GM18498 (cell line): Measurements from ENCODE around the gene TMPRSS5.

Experiments
- ATAC-seq: cut with Tn5 transposase; IDR thresholded peaks from one replicate; pipeline ENCODE4 v1.9.1; 2021; ENCODE audit warnings: mild to moderate bottlenecking, moderate library complexity; ENCODE audit not compliant: unreplicated experiment

The TMPRSS5 gene

DNA sequence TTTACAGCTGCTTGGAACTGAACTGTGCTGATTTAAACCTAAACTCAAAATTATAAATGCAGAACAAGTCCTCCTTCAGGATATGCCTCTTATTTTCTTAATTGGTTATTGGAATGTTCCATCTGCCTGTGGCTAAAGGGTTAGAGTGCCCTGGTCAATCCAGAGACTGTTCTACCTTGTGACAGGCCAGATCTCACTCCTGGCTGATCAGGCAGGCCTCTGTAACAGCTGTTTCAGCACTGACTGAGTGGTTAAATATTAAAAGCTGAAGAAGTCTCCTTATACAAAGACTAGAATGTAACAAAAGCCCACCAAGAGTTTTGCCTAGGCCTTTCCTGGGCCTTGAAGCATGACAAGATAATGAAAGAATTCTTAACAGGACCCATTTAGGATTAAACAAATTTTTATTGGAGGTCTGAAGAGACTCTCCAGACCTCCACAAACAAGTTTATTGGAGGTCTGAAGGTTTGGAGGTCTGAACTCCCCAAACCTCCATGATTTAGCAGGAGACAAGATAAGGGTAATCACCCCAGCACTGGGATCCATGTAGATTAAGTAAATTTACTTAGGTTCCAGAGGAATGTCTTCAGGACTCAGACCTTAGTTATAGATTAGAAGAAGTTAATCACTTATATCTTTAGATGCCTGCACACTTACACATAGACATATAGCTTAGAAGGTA is 35.8 kb downstream of the TMPRSS5 start:
- ATAC-seq = no peak

DNA sequence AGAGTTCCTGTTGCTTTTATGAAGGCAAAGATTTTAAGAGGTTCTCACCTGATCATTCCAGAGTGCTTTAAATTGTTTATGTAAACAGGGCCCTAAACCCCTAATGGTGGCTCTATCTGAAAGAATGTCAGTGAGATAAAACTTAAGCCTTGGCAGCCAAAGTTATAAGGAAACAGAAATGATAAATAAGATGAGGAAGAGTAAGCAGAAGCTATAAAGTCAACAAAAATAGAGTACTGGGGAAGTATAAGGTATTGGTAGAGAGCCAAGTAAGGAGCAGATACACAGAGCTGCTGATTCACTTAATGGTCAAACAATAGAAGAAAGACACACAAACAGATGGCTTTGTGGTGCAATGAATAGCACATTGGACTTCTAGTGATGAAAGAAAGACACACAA is 37.9 kb downstream of the TMPRSS5 start:
- ATAC-seq = no peak

DNA sequence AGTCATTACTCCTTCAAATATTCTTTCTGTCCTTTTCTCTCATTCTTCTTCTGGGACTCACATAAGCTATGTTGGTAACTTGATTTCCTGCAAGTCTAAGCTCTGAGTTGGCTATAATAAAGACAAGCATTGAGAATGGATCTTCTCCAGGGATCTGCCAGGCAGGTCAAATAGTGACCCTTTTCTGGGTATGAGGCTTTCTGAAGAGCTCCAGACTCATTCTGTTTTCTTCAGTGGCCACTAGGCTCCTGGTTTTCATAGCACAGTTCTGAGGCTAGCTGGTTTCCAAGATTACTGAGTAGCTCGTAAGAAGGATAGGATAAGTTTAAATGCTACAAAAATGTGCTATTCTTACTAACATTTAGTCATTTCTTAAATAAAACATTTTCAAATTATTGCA is 38.3 kb downstream of the TMPRSS5 start:
- no peak for ATAC-seq

DNA sequence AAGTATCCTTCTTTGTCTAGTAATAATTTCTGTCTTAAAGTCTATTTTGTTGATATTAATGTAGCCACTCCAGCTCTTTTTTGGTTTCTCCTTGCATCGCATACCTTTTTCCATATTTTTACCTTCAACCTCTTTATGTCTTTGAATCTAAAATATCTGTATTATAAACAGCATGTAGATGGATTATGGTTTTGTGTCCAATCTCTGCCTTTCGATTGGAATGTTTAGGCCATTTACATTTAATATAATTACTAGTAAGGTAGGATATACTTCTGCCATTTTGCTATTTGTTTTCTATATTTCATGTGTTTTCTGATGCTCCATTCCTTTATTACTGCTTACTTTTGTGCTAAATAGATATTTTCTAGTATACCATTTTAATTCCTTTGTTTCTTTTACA is 39.5 kb downstream of the TMPRSS5 start:
- no peak for ATAC-seq

DNA sequence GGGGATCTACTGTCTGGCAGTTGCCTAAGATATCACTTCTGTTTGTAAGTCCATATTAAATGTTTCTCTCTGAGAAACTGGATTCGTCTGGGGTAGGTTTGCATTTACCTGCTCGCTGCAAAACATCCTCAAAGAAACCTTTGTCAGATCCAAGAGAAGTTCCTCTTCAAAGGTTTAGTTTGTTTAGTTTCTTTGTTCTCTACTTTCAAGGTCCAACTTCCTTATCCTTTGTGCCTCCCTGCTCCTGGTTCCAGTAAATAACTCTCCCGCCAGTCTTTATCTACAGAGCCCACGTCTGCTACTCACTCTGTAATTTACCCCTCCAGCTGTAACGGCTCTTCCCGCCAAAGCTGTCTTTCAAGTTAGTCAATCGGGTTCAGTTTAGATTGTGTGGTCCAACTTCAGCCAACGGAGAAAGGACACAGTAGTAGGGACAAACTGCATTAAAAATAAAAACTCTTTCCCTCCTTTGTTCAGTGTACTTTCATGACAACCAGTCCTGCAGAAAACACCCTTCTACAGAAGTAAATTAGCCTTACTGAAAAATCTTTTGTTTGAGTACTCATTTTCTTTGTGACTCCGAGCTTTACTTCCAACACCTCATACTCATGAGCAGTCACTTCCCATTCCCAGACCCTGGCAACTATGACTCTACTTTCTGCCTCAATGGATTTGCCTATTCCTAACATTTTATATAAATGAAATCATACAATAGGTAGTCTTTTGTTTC is 41.0 kb downstream of the TMPRSS5 start:
- no peak for ATAC-seq

DNA sequence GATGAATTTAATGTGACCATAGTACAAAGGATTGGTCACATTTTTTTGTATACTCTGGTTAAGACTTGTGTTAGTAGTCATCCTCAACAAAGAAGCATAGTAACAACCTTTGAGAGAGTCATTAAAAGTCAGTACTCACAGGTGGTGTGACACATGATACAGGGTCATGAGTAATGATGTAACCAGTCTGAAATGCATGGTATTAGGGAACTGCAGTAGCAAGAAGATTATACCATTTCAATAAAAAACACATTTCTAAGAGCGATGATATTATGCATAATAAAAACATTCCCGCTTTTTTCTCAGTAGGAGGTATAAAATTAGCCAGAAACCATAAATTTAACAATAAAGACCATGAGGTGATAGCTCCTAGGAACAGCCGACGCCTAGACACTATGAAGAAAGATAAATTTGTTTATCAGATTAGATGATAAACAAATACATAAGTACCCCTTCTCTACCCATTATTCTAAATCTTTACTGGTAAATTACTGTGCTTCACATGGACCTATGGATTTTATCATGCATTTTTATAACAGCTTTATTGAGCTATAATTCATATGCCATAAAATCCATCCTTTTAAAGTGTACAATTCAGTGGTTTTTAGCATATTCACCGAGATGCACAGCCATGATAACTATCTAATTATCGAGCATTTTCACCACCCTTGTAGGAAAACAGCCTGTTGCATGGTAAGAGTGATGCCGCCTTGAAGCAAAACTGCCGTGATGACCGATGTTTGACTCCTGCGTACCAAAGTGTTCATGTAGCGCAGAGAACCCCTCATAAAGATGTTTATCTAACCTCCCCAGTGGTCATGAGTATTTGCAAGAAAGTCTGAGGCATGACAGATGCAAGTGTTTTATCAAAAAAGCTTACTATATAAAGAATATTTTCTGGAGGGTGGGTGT is 41.8 kb downstream of the TMPRSS5 start:
- no peak for ATAC-seq

DNA sequence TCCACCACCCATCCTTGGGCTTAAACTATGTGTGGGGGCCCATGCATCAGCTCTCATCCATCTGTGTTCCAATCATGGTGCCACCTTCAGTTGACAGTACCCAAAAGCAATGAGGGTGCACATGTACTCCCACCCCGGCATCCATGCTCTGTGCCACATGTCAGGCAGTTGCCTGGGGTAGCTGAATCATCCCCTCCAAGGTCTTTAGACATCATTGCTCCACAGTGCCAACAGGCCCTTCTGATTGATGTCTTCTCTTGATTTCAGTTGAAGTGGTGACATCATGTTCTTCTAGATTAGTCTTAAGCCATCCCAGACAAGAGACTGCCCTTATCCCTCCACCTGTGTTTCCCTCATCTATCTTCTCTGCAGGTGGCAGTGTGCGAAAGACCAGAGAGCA is 42.5 kb downstream of the TMPRSS5 start:
- ATAC-seq = no peak

DNA sequence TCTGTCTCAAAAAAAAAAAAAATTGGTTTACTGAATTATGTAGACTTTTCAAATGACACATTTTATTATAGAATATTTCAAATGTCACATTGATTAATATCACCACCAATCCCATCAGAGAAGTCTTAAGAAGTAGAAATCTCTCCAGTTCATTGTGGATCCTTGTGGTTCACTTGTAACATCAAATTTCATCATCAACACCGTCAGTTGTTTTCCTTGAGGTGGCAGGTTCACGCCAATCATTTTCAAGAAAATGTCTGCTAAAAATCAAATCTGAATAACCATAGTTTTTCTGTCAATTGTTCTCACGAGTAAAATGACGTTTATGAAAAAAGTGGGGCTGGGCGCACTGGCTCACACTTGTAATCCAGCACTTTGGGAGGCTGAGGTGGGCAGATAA is 50.3 kb downstream of the TMPRSS5 start:
- ATAC-seq = no peak

DNA sequence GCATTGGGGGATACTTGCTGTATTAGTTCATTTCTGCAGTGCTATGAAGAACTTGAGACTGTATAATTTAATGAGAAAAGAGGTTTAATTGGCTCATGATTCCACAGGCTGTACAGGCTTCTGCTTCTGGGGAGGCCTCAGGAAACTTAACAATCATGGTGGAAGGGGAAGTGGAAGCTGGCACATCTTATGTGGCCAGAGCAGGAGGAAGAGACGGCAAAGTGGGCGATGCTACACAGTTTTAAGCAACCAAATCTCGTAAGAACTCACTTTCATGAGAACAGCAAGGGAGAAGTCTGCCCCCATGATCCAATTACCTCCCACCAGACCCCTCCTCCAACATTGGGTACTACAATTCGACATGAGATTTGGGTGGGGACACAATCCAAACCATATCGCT is 55.1 kb downstream of the TMPRSS5 start:
- ATAC-seq = no peak

DNA sequence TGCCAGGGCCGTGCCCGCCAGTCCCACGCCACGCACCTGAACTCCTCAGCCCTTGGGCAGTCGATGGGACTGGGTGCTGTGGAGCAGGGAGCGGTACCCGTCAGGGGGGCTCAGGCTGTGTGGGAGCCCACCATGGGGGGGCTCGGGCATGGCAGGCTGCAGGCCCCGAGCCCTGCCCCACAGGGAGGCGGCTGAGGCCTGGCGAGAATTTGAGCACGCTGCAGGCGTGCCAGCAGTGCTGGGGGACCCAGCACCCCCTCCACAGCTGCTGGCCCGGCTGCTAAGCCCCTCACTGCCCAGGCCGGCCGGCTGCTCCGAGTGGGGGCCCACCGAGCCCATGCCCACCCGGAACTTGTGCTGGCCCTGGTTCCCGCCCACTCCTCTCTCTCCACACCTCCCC is 56.8 kb downstream of the TMPRSS5 start:
- no peak for ATAC-seq

DNA sequence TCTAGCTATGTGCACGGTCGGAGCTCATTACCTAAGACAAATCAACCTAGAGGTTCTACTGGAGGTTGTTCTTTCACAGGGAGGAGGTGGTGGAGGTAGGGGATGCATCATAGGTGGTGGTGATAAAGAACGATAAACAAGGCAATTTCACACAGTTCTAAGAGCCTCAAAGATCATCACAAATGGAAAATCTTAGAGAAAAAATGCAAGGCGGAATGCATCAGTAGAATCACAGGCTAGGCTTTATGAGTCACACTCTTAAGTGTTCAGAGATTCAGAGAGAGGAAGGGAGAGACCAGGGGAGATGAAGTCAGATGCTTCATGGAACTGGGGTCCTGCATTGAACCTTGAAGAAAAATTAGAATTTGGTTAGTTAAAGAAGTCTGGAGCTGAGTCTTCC is 58.3 kb downstream of the TMPRSS5 start:
- ATAC-seq = no peak

DNA sequence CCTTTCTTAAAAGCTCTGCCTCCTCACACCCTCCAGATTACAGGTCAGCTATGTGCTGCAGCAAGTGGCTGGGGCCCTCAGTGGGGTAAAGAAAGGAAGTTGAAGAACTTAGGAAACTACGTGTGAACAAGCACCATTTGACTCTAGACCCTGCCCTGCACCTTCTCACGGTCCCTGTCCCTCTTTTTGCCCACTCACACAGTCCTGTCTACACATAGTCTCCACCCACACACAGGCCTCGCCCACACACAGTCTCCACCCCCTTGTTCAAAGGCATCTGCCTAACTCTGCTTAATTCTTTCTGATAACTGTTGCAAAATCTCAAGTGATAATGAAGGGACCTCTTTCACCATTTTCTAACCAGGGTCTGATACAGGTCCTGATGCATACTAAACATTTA is 59.0 kb downstream of the TMPRSS5 start:
- no peak for ATAC-seq

DNA sequence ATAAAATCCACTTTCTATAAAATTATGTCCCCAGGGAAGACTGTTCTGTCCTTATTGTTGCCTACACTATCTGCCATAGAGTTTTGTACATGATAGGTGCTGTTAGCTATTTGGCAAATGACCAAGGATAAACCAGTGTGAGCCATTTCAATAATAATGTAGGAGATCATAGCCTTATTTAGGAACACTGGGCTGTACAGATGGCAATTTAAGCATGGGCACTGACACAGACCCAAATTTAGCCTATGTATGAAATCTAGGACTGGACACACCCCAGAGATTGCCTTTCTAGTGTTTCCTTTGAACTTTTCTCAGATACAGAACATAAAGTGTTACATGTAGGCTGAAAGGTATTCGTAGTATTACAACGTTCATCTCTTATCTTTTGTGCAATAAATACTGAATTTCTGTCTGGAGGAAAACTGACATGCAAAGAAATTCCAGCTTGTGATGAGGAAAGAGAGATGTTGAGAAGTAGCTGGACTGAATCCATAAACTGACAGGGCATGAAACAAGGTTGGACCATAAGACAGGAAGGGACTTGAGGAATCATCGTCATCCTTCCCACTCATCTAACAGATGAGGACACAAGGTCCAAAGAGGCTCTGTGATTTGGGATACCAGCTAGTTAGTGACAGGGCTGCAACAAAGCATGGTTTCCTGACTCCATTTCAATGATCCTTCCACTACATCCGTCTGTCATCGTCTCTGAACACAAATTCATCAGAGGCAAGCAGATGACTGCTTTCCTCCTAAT is 60.3 kb downstream of the TMPRSS5 start:
- no peak for ATAC-seq

DNA sequence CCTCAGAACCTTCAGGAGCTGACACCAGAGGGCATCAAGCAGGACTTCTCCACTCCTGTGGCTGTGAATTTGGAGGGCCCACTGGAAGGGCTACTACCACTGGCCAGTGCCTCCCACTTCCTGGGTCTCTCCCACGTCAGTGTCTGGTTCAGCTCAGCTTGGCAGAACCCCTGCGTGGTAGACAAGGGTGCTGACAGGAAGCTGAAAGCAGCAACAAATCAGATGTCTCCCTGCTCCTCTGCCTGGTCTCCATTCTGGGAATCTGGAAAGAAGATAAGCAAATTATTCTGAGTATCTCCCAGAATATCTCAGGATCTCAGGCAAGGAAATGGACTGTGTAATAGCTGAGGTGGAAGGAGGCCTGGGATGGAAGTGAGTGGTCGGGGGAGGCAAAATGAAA is 61.5 kb downstream of the TMPRSS5 start:
- no peak for ATAC-seq

DNA sequence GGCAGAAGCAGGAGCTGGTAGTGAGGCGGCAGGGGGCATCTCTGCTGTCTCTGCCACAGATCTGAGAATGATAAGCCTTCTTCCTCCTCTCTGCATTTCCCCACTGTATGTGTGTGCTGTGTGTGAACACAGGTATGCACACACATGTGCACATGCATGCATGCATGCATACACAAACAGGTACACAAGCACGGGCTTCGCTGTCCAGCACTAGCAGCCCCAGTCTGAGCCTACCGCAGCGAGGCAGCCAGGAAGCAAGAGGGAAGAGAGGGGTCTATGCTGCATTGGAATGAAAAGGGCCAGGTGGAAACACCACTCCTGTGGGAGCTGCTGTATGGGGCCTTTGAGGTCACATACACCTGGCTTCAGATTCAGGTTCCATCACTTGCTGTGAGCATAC is 62.4 kb downstream of the TMPRSS5 start:
- no peak for ATAC-seq

DNA sequence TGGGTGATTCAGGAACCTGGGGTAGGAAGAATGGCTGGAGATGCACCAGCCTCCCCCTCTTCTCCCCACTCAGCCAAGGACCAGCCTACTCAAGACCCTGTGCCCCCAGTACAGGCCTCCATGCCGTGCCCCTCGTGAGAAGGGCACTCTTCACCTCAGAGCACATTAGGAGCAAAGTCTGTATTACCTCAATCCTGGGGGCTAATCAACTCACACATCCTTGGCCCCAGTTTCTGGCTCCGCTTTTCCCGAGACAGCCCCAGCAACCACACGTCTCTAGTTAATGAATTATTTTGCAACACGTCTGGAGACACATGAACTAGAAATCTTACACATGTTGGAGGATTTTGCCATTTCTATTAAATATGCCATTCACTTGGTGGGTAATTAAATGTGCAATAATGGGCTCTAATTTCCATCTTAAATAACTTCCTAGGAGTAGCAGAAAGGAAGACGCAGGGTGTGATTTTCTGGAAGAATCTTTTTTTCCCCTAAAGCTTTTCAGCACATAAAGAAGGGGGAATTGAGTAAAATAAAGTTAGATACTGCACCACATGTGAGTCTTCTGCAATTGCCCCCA is 63.0 kb downstream of the TMPRSS5 start:
- no peak for ATAC-seq

DNA sequence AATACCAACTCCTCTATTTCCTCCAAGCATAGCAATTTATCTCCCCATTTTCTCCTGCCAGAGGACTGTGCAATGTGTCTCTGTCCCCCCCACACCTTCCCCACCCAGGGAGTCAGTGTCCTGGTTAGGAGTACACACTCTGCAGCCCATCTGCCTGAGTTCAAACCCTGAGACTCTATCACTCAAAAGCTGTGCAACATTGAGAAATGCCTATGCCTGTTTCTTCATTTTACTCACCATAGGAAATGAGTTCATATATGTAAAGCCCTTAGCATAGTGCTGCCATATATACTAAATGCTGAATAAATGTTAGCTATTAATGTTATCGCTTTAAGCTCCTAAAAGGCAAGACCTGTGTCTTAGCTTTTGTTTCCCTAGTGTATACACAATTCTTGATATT is 64.0 kb downstream of the TMPRSS5 start:
- no peak for ATAC-seq

DNA sequence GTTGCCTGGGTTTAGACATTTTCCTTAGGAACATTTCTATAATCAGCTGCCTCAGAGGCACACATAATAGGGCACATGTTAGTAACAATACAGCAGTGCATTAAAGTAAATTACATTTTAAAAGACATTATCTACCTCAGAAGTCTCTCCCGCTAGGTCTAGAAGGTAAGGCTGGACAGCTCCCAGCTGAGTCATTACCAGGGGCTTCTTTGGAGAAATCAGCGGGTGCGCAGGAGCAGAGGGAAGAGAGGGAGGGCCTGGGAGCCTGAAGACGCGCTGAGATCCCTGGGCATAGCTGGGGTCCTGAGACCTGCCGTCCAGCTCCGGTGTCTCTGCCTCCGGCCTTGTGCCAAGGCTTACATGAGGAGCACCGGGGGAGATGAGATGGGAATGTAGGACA is 67.7 kb downstream of the TMPRSS5 start:
- ATAC-seq = no peak

DNA sequence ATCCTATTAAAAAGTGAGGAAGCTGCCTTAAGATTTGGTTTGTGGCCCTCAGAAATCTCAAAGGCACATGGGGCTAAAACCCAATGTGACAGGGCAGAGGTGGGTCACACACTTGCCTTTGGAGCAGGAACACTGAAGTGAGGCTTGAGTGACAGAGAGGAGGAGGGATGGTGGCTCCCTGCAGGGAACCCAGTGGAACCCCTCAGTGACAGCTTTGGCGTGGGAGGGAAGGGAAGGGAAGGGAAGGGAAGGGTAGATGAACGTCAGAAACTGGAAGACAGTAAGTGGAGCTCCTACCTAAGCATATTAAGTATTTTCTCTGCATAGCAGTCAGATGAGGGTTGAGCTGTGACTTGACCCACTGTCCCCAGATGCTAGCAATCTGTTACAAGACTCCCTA is 68.5 kb downstream of the TMPRSS5 start:
- no peak for ATAC-seq
